Stimulated activated CD8-positive, alpha-beta memory T cell treated with anti-CD3 and anti-CD28 coated beads, Interleukin-2, amount 100 ng/mL, for 48 hours (primary cell): Measurements from ENCODE around the gene OSBPL2.

Source experiments
- DNase-seq, 2 donors: peaks; one replicate each; pipeline ENCODE4 v3.0.0-alpha.2; 2020; ENCODE audit warnings: low read depth in 2 of 2

Gene OSBPL2

DNA sequence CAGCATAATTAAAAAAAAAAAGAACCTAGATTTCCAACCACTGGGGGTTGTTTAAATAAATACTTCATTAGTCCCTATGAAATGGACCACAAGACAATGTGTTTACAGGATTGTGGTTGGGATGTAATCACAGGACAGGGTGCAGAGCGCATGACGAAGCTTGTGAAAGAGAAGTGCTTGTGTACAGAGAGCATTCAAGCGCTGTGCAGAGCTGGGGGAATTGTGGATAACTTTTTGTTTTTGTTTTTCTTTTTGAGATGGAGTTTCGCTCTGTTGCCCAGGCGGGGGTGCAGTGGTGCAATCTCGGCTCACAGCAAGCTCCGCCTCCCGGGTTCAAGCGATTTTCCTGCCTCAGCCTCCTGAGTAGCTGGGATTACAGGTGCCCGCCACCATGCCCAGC is 106.5 kb downstream of the OSBPL2 start:
- DNase-seq = no peak
